Measurements from ENCODE around the gene AMOTL1.
A peak's percentile ranks its signal among the peaks of the same experiment; 100 is the strongest.

Gene AMOTL1

GRCh38 chr11:94767701-94768601 is at the start of gene AMOTL1:
Gene AMOTL1 (plus strand): TSS chr11:94768356. CDS start chr11:94768512, 156 bp downstream.
- TF ChIP-seq GATA3 (IDR thresholded peaks at IDR 0.05; ENCODE audit: low read depth, low read length), result peak; percentile 91
- TF ChIP-seq GATA2 (IDR thresholded peaks at IDR 0.05; ENCODE audit: low read depth, low read length), result peak; percentile 97

GRCh38 chr11:94719876-94720275 is 48.3 kb upstream of the AMOTL1 start:
- TF ChIP-seq GATA2 (IDR thresholded peaks at IDR 0.05; ENCODE audit: low read depth, low read length), result no peak
- TF ChIP-seq GATA3 (IDR thresholded peaks at IDR 0.05; ENCODE audit: low read depth, low read length), result no peak

GRCh38 chr11:94721565-94722292 is 46.4 kb upstream of the AMOTL1 start:
- TF ChIP-seq GATA2 (IDR thresholded peaks at IDR 0.05; ENCODE audit: low read depth, low read length) (no peak), GATA3 (IDR thresholded peaks at IDR 0.05; ENCODE audit: low read depth, low read length) (no peak)

GRCh38 chr11:94722735-94723134 is 45.4 kb upstream of the AMOTL1 start:
- TF ChIP-seq GATA3 (IDR thresholded peaks at IDR 0.05; ENCODE audit: low read depth, low read length) (no peak), GATA2 (IDR thresholded peaks at IDR 0.05; ENCODE audit: low read depth, low read length) (no peak)

- TF ChIP-seq GATA2 (IDR thresholded peaks at IDR 0.05; ENCODE audit: low read depth, low read length) (no peak), GATA3 (IDR thresholded peaks at IDR 0.05; ENCODE audit: low read depth, low read length) (no peak)
Observed at GRCh38 chr11:94725097-94725496, 43.1 kb upstream of the AMOTL1 start.

- TF ChIP-seq GATA2 (IDR thresholded peaks at IDR 0.05; ENCODE audit: low read depth, low read length) (no peak), GATA3 (IDR thresholded peaks at IDR 0.05; ENCODE audit: low read depth, low read length) (no peak)
Observed at GRCh38 chr11:94727819-94728218, 40.3 kb upstream of the AMOTL1 start.

GRCh38 chr11:94728541-94728940 is 39.6 kb upstream of the AMOTL1 start:
- TF ChIP-seq GATA2 (IDR thresholded peaks at IDR 0.05; ENCODE audit: low read depth, low read length) (no peak), GATA3 (IDR thresholded peaks at IDR 0.05; ENCODE audit: low read depth, low read length) (no peak)

GRCh38 chr11:94728966-94729751 is 39.0 kb upstream of the AMOTL1 start:
- TF ChIP-seq GATA2 (IDR thresholded peaks at IDR 0.05; ENCODE audit: low read depth, low read length) (no peak), GATA3 (IDR thresholded peaks at IDR 0.05; ENCODE audit: low read depth, low read length) (no peak)

GRCh38 chr11:94730153-94730552 is 38.0 kb upstream of the AMOTL1 start:
- TF ChIP-seq GATA3 (IDR thresholded peaks at IDR 0.05; ENCODE audit: low read depth, low read length) (no peak), GATA2 (IDR thresholded peaks at IDR 0.05; ENCODE audit: low read depth, low read length) (no peak)

GRCh38 chr11:94731880-94732601 is 36.1 kb upstream of the AMOTL1 start:
- TF ChIP-seq GATA2 (IDR thresholded peaks at IDR 0.05; ENCODE audit: low read depth, low read length) (peak; percentile 64), GATA3 (IDR thresholded peaks at IDR 0.05; ENCODE audit: low read depth, low read length) (no peak)

- TF ChIP-seq GATA2 (IDR thresholded peaks at IDR 0.05; ENCODE audit: low read depth, low read length) (no peak), GATA3 (IDR thresholded peaks at IDR 0.05; ENCODE audit: low read depth, low read length) (no peak)
Observed at GRCh38 chr11:94732617-94733281, 35.4 kb upstream of the AMOTL1 start.

- peak; percentile 38 for TF ChIP-seq GATA2 (IDR thresholded peaks at IDR 0.05; ENCODE audit: low read depth, low read length)
- no peak for TF ChIP-seq GATA3 (IDR thresholded peaks at IDR 0.05; ENCODE audit: low read depth, low read length)
Observed at GRCh38 chr11:94734563-94735275, 33.4 kb upstream of the AMOTL1 start.

Measured in SH-SY5Y (cell line).